SIG-M5 (cell line): Measurements from ENCODE around the gene AANAT.
"Not testable (repeated sequence)": the region's sequence is repeated elsewhere in the genome, so short reads cannot be mapped to it uniquely, and the experiment has no call there.

ENCODE experiments used
- DNase-seq: peaks from one replicate; lab custom pipeline; 2025; lab: John Stamatoyannopoulos, UW

The AANAT gene

GRCh38 chr17:76506408-76507345 lies 39.3 kb downstream of the AANAT start:
- DNase-seq, result no peak

- not testable (repeated sequence) for DNase-seq
Measured at GRCh38 chr17:76508472-76509063, 41.2 kb downstream of the AANAT start.

- DNase-seq, result no peak
Measured at GRCh38 chr17:76510831-76511244, 43.4 kb downstream of the AANAT start.

GRCh38 chr17:76511668-76512365 lies 44.4 kb downstream of the AANAT start:
- no peak for DNase-seq

GRCh38 chr17:76512366-76513305 lies 45.2 kb downstream of the AANAT start:
- no peak for DNase-seq

- DNase-seq, result no peak
Measured at GRCh38 chr17:76513306-76513692, 45.9 kb downstream of the AANAT start.

GRCh38 chr17:76514355-76514754 lies 47.0 kb downstream of the AANAT start:
- DNase-seq, result not testable (repeated sequence)

- peak; percentile 40 for DNase-seq
Measured at GRCh38 chr17:76515274-76515949, 48.0 kb downstream of the AANAT start.

GRCh38 chr17:76517638-76518038 lies 50.2 kb downstream of the AANAT start:
- no peak for DNase-seq

- DNase-seq, result no peak
Measured at GRCh38 chr17:76519048-76519966, 51.9 kb downstream of the AANAT start.
